NCI-H2196 treated with DMSO at 0.1 percent for 48 hours (cell line): ENCODE results near the gene RAI14.

ENCODE experiments used
- DNase-seq: peaks from one replicate; lab custom pipeline; 2025; ENCODE audit not compliant: unreplicated experiment; lab: John Stamatoyannopoulos, UW

The RAI14 gene

GRCh38 chr5:34844999-34845398 lies 188.9 kb downstream of the RAI14 start:
- DNase-seq: no peak

DNA sequence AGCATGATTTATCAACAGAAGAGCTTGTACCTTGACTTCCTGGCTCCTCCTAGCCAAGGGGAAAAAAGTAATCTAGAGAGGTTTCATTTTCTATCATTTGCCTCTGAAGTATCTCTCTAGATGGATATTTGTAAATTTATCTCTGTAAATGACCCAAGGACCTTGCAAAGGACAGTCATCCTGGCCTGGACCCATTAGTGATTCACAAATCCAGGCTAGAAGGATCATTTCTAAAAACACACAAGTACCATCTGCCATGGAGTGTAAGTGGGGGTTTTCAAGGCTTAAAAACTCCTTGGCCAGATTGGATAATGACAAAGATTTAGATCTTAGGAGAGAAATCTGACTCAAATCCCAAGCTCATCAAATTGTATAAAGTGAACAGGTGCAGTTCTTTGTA lies 190.9 kb downstream of the RAI14 start:
- no peak for DNase-seq

- no peak for DNase-seq
Observed at GRCh38 chr5:34847552-34847951, 191.4 kb downstream of the RAI14 start.

DNA sequence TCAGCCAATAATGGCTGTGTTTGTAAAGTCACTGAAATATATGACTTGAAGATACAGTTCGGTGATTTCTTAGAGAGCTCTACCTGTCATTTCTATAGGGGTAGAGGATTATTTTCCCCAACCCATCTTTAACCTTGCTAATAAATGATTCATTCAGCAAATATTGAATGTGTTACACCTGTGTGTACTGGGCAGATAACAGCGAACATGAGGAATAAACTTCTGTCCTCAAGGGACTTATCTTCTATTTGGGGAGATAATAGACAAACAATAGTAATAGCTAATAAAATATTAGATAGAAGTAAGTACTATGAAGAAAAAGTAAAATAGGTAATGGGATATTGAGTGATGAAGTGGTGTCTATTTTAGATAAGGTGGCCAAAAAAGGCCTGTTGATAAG lies 192.1 kb downstream of the RAI14 start:
- DNase-seq: no peak

- DNase-seq: no peak
Observed at GRCh38 chr5:34849253-34849652, 193.1 kb downstream of the RAI14 start.

DNA sequence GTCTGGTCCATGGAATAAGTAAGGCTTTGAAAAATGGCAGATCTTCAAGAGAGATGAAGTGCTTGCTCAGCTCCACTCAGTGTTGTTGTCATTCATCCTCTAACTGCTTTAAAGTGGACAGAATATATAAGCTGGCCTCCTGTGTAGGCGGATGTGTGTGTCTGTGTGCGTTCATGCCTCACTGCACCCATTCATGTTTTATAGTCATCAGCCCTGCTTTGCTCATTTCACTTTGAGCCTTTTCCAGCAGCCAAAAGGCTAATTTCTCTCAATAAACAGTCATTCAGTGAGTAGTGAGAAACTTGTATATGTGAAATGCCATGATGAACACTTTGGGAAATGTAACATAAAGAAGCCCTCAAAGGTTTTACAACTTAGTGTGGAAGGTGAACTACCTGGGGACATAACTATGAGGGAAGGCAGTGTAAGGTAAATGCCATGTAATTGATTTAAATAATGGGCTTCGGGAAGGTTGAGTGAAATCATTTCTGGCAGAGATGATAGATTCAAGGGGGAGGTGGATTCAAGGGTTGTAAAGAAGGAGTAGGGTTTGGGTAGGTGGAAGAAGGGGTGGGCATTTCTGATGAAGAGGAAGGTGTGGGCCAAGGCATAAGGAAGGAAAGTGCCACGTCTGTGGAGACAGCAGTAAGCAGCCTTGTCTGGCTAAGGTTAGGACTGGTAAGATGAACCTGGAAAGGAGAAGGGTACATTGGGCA lies 198.5 kb downstream of the RAI14 start:
- peak; percentile 85 for DNase-seq

DNA sequence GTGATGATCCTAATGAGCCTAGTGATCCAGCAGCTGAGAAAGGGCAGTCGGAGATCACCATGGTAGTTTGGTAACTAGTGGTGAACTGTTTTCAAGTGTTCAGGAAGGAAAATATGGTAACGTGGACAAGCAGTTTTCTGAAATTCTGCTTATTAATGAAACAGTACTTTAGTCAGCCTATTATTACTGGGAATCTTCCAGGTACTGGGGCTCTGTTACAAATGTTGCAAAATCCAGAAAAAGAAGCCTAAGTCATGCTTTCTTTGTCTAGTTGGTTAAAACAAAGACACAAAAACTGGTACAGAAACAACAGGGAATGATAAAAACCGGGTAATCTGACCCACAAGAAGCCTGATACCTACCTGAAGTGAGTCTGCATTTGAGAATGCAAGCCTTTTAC lies 201.0 kb downstream of the RAI14 start:
- no peak for DNase-seq

- DNase-seq: no peak
Observed at GRCh38 chr5:34857894-34858293, 201.8 kb downstream of the RAI14 start.

DNA sequence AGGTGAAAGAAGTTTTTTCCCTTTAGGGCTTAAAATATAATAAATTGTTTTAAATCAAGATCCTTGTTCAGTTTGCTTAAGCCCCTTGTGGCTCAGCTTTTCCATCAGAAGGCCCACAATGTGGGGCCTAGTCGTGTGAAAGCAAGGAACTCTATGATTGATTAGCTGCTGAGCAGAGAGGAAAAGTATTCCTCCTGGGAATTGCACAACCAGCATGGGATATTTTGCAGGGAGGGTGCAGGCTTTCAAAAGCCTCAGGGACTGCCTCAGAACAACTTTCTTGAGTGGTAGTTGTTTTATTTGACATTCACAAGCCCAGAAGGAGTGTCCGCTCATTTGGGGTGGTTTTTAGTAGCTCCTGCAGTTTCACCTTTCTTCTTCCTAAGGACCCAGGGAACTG lies 202.7 kb downstream of the RAI14 start:
- no peak for DNase-seq

GRCh38 chr5:34859253-34859652 lies 203.1 kb downstream of the RAI14 start:
- no peak for DNase-seq

GRCh38 chr5:34863946-34864345 lies 207.8 kb downstream of the RAI14 start:
- DNase-seq: no peak

DNA sequence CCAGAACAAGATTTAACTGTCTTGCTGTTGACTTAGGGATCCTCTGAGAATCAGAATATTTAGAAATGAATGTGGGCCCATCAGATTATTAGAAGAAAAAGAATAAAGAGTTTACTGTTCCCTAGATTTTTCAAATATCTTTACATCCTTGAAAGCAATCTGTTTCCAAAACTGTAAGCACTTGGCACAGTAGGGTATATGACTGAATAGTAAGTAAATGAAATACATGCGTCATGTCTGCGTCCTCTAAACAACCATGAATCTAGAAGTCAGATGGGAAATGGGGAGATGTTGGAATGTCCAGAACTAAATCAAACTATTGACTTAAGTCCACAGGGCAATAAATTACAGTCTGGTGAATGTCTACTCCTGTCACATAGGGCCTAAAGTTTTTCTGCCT lies 209.0 kb downstream of the RAI14 start:
- no peak for DNase-seq

- no peak for DNase-seq
Observed at GRCh38 chr5:34866989-34867471, 210.9 kb downstream of the RAI14 start.

- no peak for DNase-seq
Observed at GRCh38 chr5:34867660-34868059, 211.5 kb downstream of the RAI14 start.

DNA sequence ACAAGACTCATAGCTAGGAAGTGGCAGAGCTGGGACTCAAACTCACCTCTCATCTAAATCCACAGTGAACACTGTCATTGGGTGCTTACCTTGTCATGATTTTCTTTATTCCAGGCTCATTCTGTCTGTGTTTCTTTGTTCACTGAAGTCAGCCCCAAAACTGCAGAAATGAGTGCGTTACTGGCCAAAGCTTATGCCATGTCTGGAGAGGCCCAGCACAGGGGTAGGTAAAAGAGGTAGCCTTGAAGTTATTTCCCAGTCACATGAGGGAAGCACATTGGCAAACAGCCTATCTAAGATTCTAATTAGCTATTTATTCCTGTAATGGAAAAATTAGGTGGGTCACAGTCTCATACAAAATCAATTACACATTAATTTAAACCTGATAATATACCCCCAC lies 212.7 kb downstream of the RAI14 start:
- no peak for DNase-seq

- no peak for DNase-seq
Observed at GRCh38 chr5:34869256-34869655, 213.1 kb downstream of the RAI14 start.

DNA sequence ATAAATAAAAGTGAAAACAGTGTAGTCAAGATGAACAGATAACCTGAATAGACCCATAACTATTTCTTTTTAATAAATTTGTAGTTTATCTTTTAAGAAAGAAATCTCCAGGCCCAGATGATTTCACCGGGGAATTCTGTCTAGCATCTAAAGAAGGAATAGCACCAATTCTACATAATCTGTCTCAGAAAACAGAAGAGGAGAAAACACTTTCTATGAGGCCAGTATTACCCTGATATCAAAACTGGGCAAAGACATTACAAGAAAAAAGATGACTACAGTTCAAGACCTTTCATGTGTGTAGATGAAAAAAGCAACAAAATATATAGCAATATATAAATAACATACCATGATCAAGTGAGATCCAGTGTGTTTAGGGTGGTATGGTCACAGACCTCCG lies 214.3 kb downstream of the RAI14 start:
- no peak for DNase-seq

- DNase-seq: no peak
Observed at GRCh38 chr5:34876275-34876674, 220.1 kb downstream of the RAI14 start.

DNA sequence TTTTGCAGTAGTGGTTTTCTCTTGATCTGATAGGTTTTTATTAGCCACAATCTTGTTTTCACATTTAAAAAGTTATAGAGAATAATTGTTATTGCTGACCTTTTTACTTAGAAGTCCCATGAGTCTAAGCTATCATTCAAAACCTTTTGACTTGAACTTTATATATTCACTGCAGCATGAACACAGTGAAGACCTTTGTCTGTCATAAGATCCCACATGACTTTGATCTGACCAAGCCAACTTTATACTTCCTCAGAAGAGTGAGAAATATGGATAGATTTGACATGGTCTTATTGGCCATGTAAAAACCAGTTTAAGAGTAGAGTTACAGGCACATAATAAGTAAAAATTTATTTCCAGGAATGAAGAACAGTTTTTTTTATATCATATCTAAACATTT lies 225.1 kb downstream of the RAI14 start:
- DNase-seq: no peak
